ENCODE measurements around the gene TMPRSS9. TPM values are rescaled to one million over a fixed set of nuclear protein-coding genes. Genes with fewer than 3 reads are reported as not detected.

Gene TMPRSS9
- total RNA-seq, 1 experiment from 2014 or later: 0.45 TPM

- DNase-seq (ENCODE audit: low spot score): no peak
Measured at GRCh38 chr19:2329149-2329478, 31.0 kb upstream of the TMPRSS9 start.

GRCh38 chr19:2329501-2329916 is 30.6 kb upstream of the TMPRSS9 start:
- DNase-seq (ENCODE audit: low spot score): no peak

GRCh38 chr19:2330255-2330631 is 29.8 kb upstream of the TMPRSS9 start:
- no peak for DNase-seq (ENCODE audit: low spot score)

GRCh38 chr19:2330632-2331284 is 29.3 kb upstream of the TMPRSS9 start:
- no peak for DNase-seq (ENCODE audit: low spot score)

GRCh38 chr19:2331601-2332246 is 28.3 kb upstream of the TMPRSS9 start:
- no peak for DNase-seq (ENCODE audit: low spot score)

GRCh38 chr19:2332341-2333026 is 27.6 kb upstream of the TMPRSS9 start:
- no peak for DNase-seq (ENCODE audit: low spot score)

- no peak for DNase-seq (ENCODE audit: low spot score)
Measured at GRCh38 chr19:2333027-2333806, 26.8 kb upstream of the TMPRSS9 start.

- DNase-seq (ENCODE audit: low spot score): no peak
Measured at GRCh38 chr19:2333807-2334211, 26.3 kb upstream of the TMPRSS9 start.

GRCh38 chr19:2334426-2334825 is 25.6 kb upstream of the TMPRSS9 start:
- no peak for DNase-seq (ENCODE audit: low spot score)

GRCh38 chr19:2334986-2335846 is 24.8 kb upstream of the TMPRSS9 start:
- no peak for DNase-seq (ENCODE audit: low spot score)

GRCh38 chr19:2335848-2336247 is 24.2 kb upstream of the TMPRSS9 start:
- no peak for DNase-seq (ENCODE audit: low spot score)

- no peak for DNase-seq (ENCODE audit: low spot score)
Measured at GRCh38 chr19:2336528-2337328, 23.3 kb upstream of the TMPRSS9 start.

GRCh38 chr19:2337329-2337707 is 22.7 kb upstream of the TMPRSS9 start:
- no peak for DNase-seq (ENCODE audit: low spot score)

GRCh38 chr19:2338055-2338615 is 21.9 kb upstream of the TMPRSS9 start:
- no peak for DNase-seq (ENCODE audit: low spot score)

GRCh38 chr19:2338751-2339643 is 21.1 kb upstream of the TMPRSS9 start:
- no peak for DNase-seq (ENCODE audit: low spot score)

GRCh38 chr19:2339644-2340310 is 20.3 kb upstream of the TMPRSS9 start:
- no peak for DNase-seq (ENCODE audit: low spot score)

- DNase-seq (ENCODE audit: low spot score): no peak
Measured at GRCh38 chr19:2340496-2341243, 19.4 kb upstream of the TMPRSS9 start.

GRCh38 chr19:2341244-2341751 is 18.8 kb upstream of the TMPRSS9 start:
- DNase-seq (ENCODE audit: low spot score): no peak
